SHP77 treated with DMSO at 0.1 percent for 48 hours (cell line): ENCODE measurements around the gene SNX20.
A peak's percentile ranks its signal among the peaks of the same experiment; 100 is the strongest.

Experiments
- DNase-seq: peaks from one replicate; lab custom pipeline; 2025; lab: John Stamatoyannopoulos, UW

The SNX20 gene, protein sequence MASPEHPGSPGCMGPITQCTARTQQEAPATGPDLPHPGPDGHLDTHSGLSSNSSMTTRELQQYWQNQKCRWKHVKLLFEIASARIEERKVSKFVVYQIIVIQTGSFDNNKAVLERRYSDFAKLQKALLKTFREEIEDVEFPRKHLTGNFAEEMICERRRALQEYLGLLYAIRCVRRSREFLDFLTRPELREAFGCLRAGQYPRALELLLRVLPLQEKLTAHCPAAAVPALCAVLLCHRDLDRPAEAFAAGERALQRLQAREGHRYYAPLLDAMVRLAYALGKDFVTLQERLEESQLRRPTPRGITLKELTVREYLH

DNA sequence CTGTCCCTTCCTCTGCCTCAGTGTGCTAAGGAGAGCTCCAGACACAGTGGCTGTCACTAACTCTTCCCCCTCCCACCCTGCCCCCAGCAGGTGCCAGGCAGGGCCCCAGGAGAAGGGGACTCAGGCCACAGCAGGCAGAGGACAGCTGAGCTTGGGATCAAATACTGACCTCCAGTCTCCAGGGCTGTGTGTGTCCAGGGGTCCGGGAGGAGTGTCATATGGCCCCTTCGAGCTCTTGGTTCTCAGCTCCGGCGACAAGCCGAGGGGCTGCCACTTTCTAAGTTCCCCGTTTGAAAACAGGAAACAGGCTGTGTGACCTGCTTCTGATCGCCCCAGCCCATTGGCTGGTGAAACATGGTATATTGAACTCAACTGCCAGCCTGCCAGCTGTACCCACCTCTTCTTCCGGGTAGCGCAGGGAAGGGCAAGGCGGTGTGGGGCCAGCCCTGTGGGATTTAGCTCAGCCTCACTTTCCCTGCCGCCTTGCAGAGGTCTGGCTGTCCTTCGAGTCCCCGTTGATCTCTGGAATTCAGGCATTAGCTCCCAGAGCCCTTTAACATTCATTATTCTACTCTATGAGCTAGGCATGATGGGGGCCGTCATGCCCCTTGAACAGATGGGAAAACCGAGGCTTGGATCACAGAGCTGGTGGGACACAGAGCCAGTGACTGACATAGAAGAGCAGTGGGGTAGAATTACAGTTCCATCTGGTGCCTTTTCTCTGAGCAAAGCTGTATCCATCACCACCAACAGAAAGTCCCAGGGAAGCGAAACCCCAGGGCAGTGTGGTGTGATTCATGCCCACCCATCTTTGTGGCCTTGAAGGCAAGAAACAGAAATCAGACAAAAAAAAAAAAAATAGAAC is at the start of gene SNX20:
Gene SNX20, minus strand, starts transcription at position 292 of the 865 bp plus-strand sequence. CDS start 3,786 bp downstream, outside the sequence.
- DNase-seq: no peak

DNA sequence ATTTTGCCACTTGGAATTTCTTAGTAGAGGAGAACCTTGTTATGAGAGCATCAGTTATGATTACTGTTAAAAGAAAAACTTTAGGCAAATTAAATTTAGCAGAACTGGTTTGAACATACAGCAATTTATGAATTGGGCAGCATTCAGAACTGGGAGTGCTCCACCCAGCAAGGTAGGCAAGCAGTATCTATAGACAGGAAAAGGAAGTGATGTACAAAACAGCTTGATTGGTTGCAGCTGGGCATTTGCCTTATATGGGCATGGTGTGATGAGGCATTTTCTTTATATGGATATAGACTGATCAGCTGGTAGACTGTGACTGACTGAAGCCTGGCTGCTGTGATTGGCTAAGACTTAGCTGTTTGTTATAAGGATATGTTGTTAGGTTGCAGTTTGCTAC is 43.2 kb upstream of the SNX20 start:
- DNase-seq: no peak

DNA sequence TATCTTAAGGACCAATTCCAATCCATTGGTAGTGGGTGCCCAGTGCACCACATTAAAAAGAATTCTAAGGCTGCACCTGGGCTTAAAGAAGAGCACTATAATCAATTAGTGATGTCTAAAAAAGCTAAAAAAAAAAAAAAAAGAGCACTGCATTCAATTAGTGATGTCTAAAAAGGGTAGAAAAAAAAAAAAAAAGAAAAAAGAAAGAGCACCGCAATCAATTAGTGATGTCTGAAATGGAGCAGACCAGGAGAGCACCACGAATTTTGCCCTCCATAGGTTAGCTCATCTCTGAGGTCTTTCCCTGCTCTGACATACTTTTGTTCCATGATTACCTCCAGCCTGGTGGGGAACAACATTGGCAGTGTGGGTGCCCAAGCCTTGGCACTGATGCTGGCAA is 41.8 kb upstream of the SNX20 start:
- no peak for DNase-seq

GRCh38 chr16:50722405-50722737 is 41.3 kb upstream of the SNX20 start:
- no peak for DNase-seq

GRCh38 chr16:50721549-50722404 is 40.7 kb upstream of the SNX20 start:
- no peak for DNase-seq

GRCh38 chr16:50719401-50720337 is 38.6 kb upstream of the SNX20 start:
- no peak for DNase-seq

GRCh38 chr16:50718761-50719400 is 37.8 kb upstream of the SNX20 start:
- no peak for DNase-seq

- DNase-seq: no peak
These were observed 37.1 kb upstream of the SNX20 start for GRCh38 chr16:50718061-50718760.

DNA sequence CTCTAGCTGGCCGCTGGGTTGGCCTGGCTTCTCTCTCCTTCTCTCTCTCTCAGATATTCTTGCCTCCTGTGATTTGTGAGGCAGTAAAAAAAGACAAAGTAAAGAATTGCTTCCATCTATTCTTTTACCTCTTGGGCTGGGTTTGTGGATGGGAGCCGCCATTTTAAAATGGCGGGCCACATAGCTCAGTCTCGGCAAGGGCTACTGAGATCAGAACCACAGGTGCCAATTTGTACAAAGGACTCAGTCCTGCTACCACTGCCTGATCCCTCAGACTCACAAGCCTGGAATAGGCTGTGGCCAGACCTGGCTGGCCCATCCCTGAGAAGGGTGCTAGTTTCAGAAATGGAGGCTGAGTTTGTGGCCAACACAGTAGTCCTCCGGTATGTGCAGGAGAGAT is 36.4 kb upstream of the SNX20 start:
- no peak for DNase-seq

- DNase-seq: no peak
These were observed 36.0 kb upstream of the SNX20 start for GRCh38 chr16:50717091-50717490.

DNA sequence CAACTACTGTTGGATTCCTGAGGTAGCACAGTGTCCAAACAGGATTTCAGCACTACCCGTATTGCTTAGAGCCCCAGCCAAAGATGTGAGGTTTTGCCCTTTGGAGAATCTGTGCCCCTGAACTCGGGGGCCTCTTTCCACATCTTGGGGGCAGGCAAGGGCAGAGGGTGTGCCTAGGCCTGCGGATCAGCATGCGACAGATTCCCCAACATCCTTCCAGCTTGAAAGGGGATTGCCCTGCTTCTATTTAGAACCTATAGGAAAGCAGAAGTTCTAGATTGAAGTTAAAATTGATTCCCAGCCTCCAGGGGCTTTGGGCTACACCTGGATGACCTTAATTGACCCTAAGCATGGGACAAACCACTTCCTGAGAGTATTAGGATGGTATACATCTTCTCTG is 31.8 kb upstream of the SNX20 start:
- no peak for DNase-seq

GRCh38 chr16:50712560-50712898 is 31.4 kb upstream of the SNX20 start:
- no peak for DNase-seq

DNA sequence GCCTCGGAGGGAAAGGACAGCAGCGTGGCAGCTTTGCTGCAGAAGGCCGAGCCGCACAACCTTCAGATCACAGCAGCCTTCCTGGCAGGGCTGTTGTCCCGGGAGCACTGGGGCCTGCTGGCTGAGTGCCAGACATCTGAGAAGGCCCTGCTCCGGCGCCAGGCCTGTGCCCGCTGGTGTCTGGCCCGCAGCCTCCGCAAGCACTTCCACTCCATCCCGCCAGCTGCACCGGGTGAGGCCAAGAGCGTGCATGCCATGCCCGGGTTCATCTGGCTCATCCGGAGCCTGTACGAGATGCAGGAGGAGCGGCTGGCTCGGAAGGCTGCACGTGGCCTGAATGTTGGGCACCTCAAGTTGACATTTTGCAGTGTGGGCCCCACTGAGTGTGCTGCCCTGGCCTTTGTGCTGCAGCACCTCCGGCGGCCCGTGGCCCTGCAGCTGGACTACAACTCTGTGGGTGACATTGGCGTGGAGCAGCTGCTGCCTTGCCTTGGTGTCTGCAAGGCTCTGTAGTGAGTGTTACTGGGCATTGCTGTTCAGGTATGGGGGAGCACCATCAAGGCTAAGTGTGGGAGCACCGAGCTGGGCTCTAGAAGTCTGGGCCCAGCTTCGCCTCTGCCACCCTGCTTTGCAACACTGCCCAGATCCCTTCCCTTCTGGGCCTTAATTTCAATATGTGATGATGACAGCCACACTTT is 30.9 kb upstream of the SNX20 start:
- peak; percentile 14 for DNase-seq

- DNase-seq: no peak
These were observed 29.9 kb upstream of the SNX20 start for GRCh38 chr16:50711040-50711439.

- no peak for DNase-seq
These were observed 28.9 kb upstream of the SNX20 start for GRCh38 chr16:50709980-50710379.

- DNase-seq: no peak
These were observed 28.1 kb upstream of the SNX20 start for GRCh38 chr16:50709061-50709684.

- DNase-seq: no peak
These were observed 27.4 kb upstream of the SNX20 start for GRCh38 chr16:50708373-50709060.

DNA sequence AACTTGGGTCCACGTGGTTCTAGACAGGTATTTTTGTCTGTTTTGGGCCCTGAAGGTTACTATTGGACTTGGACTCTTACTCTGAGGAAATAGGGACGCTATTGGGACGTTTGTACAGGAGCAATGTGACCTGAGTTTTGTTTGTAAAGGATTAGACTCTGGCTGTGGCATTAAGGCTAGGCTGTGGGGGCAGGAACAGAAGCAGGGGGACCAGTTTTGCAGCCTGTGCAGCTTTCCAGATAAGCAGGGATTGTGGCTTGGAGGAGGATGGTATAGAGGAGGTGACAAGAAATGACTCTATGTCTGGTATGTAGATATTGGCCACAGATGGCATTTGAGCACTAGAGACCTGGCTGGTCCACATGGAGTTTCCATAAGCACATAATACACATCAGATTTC is 25.1 kb upstream of the SNX20 start:
- no peak for DNase-seq
